GM23338 (cell line): ENCODE measurements around the gene SLC43A2. TPM values are rescaled to one million over a fixed set of nuclear protein-coding genes. Genes with fewer than 3 reads are reported as not detected.

ENCODE experiments used
- ATAC-seq: fragments of 200-7000 bp; cut with Tn5 transposase; 3 replicates; pipeline ENCODE4 v1.9.1; 2020
- DNase-seq: peaks from one replicate; pipeline ENCODE4 v3.0.0-alpha.2; 2015; ENCODE audit warnings: low spot score
- H2AFZ ChIP-seq: fragments of 200-600 bp; sonication (generic); 2 replicates; pipeline ENCODE4 v1.8.0; 2016; ENCODE audit warnings: antibody characterized with exemption, mild to moderate bottlenecking, moderate library complexity
- H3F3A ChIP-seq: fragments of 200-600 bp; sonication (generic); replicated peaks from 2 replicates; pipeline ENCODE4 v1.8.0; 2017; ENCODE audit warnings: antibody characterized with exemption, mixed run types, low read depth
- H3K27ac ChIP-seq: fragments of 200-600 bp; sonication (generic); 2 replicates; pipeline ENCODE4 v1.6.1; 2016; ENCODE audit warnings: low read depth
- H3K27me3 ChIP-seq: fragments of 200-600 bp; sonication (generic); 2 replicates; pipeline ENCODE4 v1.8.0; 2016; ENCODE audit warnings: mild to moderate bottlenecking, mixed run types, moderate library complexity; ENCODE audit not compliant: insufficient read depth
- H3K36me3 ChIP-seq: fragments of 200-600 bp; sonication (generic); 2 replicates; pipeline ENCODE4 v1.8.0; 2016; ENCODE audit warnings: mild to moderate bottlenecking; ENCODE audit not compliant: insufficient read depth
- H3K4me1 ChIP-seq: fragments of 200-600 bp; sonication (generic); 2 replicates; pipeline ENCODE4 v1.8.0; 2016; ENCODE audit warnings: mild to moderate bottlenecking, moderate library complexity; ENCODE audit not compliant: insufficient read depth
- H3K4me2 ChIP-seq: fragments of 200-600 bp; sonication (generic); 2 replicates; pipeline ENCODE4 v1.7.1; 2017; ENCODE audit warnings: mixed run types
- H3K4me3 ChIP-seq: fragments of 200-600 bp; sonication (generic); 2 replicates; pipeline ENCODE4 v1.6.1; 2016; ENCODE audit warnings: mixed run types
- H3K79me2 ChIP-seq: fragments of 200-600 bp; sonication (generic); replicated peaks from 2 replicates; pipeline ENCODE4 v1.8.0; 2017; ENCODE audit warnings: mild to moderate bottlenecking; ENCODE audit not compliant: insufficient read depth
- H3K9me2 ChIP-seq: fragments of 200-600 bp; sonication (generic); 2 replicates; pipeline ENCODE4 v1.8.0; 2017; ENCODE audit not compliant: insufficient read depth
- H4K20me1 ChIP-seq: fragments of 200-600 bp; sonication (generic); replicated peaks from 2 replicates; pipeline ENCODE4 v1.8.0; 2017; ENCODE audit warnings: mild to moderate bottlenecking; ENCODE audit not compliant: insufficient read depth
- H3K27ac Mint-ChIP-seq: 2 replicates; pipeline ENCODE4 v1.8.0; 2020; ENCODE audit warnings: inconsistent platforms, mild to moderate bottlenecking, moderate library complexity, mixed read lengths
- H3K27me3 Mint-ChIP-seq: 3 replicates; pipeline ENCODE4 v1.8.0; 2022; ENCODE audit warnings: low read depth, mild to moderate bottlenecking, moderate library complexity, mixed read lengths, inconsistent platforms; ENCODE audit not compliant: insufficient read depth, poor library complexity
- H3K36me3 Mint-ChIP-seq: 3 replicates; pipeline ENCODE4 v1.8.0; 2021; ENCODE audit warnings: low read depth, mild to moderate bottlenecking, inconsistent platforms, moderate library complexity, mixed read lengths
- H3K4me1 Mint-ChIP-seq: 3 replicates; pipeline ENCODE4 v1.8.0; 2020; ENCODE audit warnings: mild to moderate bottlenecking, inconsistent platforms, mixed read lengths
- H3K4me3 Mint-ChIP-seq: 3 replicates; pipeline ENCODE4 v1.8.0; 2021; ENCODE audit warnings: moderate library complexity, mild to moderate bottlenecking, inconsistent platforms, mixed read lengths
- H3K9me3 Mint-ChIP-seq: 3 replicates; pipeline ENCODE4 v1.8.0; 2020; ENCODE audit warnings: moderate library complexity, mild to moderate bottlenecking, inconsistent platforms, mixed read lengths
- CREB1 ChIP-seq: fragments of 250-450 bp; sonication (Bioruptor Pico); IDR thresholded peaks from 2 replicates; pipeline ENCODE4 v1.5.0; 2020; ENCODE audit warnings: low read depth, mild to moderate bottlenecking, moderate library complexity
- EZH2 ChIP-seq: fragments of 200-600 bp; sonication (generic); IDR thresholded peaks from one replicate; pipeline ENCODE4 v1.8.0; 2017; ENCODE audit warnings: antibody characterized with exemption, mild to moderate bottlenecking, low read depth; ENCODE audit not compliant: unreplicated experiment
- NANOG ChIP-seq: IDR thresholded peaks from 2 replicates; pipeline ENCODE4 v1.6.1; 2016; ENCODE audit warnings: antibody characterized with exemption, borderline replicate concordance
- POLR2AphosphoS5 ChIP-seq: IDR thresholded peaks from 2 replicates; pipeline ENCODE4 v1.6.1; 2016; ENCODE audit warnings: antibody characterized with exemption, low read depth
- STAT1 ChIP-seq: IDR thresholded peaks from one replicate; pipeline ENCODE4 v1.6.1; 2016; ENCODE audit warnings: antibody characterized with exemption; ENCODE audit not compliant: unreplicated experiment
- ZNF331 ChIP-seq: fragments of 250-450 bp; sonication (Bioruptor Pico); IDR thresholded peaks from 2 replicates; pipeline ENCODE4 v1.5.0; 2020; ENCODE audit warnings: low read depth, mild to moderate bottlenecking, moderate library complexity
- polyA plus RNA-seq: library from polyadenylated mRNA; unstranded; fragments of >200 nt; fragmentation: Nextera tagmentation; extraction: Ambion mirVana; gene quantifications from 2 replicates; pipeline ENCODE4 v1.2.1, GENCODE V29; 2016
- total RNA-seq: library from RNA; depleted of rRNA; stranded (reverse); fragments of >200 nt; shearing (Covaris generic); gene quantifications from 2 replicates; pipeline ENCODE4 v1.2.3, GENCODE V29; 2014
- TF ChIP-seq, protein P1 (sequence below): IDR thresholded peaks from one replicate; pipeline ENCODE4 v1.6.1; 2018; ENCODE audit warnings: antibody characterized with exemption; ENCODE audit not compliant: unreplicated experiment
- TF ChIP-seq, protein P2 (sequence below), 2 experiments: fragments of 200-600 bp in 1 of 2; sonication (generic) in 1 of 2; conservative IDR thresholded peaks; 2 replicates each; pipeline versions ENCODE4 v1.5.1 to v1.6.1; 2016 to 2017; ENCODE audit warnings: antibody characterized with exemption in 2 of 2, low read depth in 2 of 2, mild to moderate bottlenecking in 2 of 2, moderate library complexity in 1 of 2
- TF ChIP-seq, protein P3 (sequence below): fragments of 250-450 bp; sonication (Bioruptor Pico); IDR thresholded peaks from 2 replicates; pipeline ENCODE4 v1.5.0; 2020; ENCODE audit warnings: mild to moderate bottlenecking, moderate library complexity

The SLC43A2 gene
- total and polyA plus RNA-seq, 2 experiments from 2014 or later = 2.2 to 9.8 TPM

DNA sequence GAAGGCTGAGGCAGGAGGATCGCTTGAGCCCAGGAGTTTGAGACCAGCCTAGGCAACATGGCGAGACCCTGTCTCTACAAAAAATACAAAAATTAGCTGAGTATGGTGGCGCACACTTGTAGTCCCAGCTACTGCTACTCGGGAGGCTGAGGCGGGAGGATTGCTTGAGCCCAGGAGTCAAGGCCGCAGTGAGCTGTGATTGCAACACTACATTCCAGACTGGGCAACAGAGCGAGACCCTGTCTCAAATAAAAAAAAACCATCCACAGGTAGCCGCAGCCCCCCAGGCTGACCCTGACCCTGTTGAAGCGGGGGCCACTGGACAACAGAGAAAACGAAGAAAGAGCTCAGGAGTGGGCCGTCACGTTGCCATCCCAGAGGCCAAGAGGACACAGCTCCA lies 4.0 kb downstream of the SLC43A2 start:
- peaks cover 8% of the 10 kb centered on the region; the same call in 1 of the 2 replicates for H3K27me3 ChIP-seq
- no peak for ATAC-seq

More for the DNA sequence above, 4.0 kb downstream of the SLC43A2 start:
- no peaks in the 10 kb centered on the region for H3K9me2 ChIP-seq
- no peak overlapping the region for H3K4me3 ChIP-seq
- H3F3A ChIP-seq = 0 out of 2 replicates have a peak, but pooled peaks cover 8% of the 10 kb centered on the region
- no peaks in the 10 kb centered on the region for H3K79me2 ChIP-seq
- peaks cover 28% of the 10 kb centered on the region for H3K4me1 Mint-ChIP-seq
- no peaks in the 10 kb centered on the region for H3K9me3 Mint-ChIP-seq
- no peak for TF ChIP-seq STAT1
- TF ChIP-seq, protein P1, sequence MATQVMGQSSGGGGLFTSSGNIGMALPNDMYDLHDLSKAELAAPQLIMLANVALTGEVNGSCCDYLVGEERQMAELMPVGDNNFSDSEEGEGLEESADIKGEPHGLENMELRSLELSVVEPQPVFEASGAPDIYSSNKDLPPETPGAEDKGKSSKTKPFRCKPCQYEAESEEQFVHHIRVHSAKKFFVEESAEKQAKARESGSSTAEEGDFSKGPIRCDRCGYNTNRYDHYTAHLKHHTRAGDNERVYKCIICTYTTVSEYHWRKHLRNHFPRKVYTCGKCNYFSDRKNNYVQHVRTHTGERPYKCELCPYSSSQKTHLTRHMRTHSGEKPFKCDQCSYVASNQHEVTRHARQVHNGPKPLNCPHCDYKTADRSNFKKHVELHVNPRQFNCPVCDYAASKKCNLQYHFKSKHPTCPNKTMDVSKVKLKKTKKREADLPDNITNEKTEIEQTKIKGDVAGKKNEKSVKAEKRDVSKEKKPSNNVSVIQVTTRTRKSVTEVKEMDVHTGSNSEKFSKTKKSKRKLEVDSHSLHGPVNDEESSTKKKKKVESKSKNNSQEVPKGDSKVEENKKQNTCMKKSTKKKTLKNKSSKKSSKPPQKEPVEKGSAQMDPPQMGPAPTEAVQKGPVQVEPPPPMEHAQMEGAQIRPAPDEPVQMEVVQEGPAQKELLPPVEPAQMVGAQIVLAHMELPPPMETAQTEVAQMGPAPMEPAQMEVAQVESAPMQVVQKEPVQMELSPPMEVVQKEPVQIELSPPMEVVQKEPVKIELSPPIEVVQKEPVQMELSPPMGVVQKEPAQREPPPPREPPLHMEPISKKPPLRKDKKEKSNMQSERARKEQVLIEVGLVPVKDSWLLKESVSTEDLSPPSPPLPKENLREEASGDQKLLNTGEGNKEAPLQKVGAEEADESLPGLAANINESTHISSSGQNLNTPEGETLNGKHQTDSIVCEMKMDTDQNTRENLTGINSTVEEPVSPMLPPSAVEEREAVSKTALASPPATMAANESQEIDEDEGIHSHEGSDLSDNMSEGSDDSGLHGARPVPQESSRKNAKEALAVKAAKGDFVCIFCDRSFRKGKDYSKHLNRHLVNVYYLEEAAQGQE = no peak
- TF ChIP-seq ZNF331 (CRISPR knock-in tag) = no peak
- no peak for TF ChIP-seq POLR2AphosphoS5
- TF ChIP-seq, protein P2, sequence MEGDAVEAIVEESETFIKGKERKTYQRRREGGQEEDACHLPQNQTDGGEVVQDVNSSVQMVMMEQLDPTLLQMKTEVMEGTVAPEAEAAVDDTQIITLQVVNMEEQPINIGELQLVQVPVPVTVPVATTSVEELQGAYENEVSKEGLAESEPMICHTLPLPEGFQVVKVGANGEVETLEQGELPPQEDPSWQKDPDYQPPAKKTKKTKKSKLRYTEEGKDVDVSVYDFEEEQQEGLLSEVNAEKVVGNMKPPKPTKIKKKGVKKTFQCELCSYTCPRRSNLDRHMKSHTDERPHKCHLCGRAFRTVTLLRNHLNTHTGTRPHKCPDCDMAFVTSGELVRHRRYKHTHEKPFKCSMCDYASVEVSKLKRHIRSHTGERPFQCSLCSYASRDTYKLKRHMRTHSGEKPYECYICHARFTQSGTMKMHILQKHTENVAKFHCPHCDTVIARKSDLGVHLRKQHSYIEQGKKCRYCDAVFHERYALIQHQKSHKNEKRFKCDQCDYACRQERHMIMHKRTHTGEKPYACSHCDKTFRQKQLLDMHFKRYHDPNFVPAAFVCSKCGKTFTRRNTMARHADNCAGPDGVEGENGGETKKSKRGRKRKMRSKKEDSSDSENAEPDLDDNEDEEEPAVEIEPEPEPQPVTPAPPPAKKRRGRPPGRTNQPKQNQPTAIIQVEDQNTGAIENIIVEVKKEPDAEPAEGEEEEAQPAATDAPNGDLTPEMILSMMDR (conservative IDR thresholded peaks at IDR 0.05; ENCODE audit: low read depth in 2 of 2) = no peak
- no peak for TF ChIP-seq NANOG
- TF ChIP-seq EZH2 = no peak
- no peak for TF ChIP-seq CREB1
- TF ChIP-seq, protein P3, sequence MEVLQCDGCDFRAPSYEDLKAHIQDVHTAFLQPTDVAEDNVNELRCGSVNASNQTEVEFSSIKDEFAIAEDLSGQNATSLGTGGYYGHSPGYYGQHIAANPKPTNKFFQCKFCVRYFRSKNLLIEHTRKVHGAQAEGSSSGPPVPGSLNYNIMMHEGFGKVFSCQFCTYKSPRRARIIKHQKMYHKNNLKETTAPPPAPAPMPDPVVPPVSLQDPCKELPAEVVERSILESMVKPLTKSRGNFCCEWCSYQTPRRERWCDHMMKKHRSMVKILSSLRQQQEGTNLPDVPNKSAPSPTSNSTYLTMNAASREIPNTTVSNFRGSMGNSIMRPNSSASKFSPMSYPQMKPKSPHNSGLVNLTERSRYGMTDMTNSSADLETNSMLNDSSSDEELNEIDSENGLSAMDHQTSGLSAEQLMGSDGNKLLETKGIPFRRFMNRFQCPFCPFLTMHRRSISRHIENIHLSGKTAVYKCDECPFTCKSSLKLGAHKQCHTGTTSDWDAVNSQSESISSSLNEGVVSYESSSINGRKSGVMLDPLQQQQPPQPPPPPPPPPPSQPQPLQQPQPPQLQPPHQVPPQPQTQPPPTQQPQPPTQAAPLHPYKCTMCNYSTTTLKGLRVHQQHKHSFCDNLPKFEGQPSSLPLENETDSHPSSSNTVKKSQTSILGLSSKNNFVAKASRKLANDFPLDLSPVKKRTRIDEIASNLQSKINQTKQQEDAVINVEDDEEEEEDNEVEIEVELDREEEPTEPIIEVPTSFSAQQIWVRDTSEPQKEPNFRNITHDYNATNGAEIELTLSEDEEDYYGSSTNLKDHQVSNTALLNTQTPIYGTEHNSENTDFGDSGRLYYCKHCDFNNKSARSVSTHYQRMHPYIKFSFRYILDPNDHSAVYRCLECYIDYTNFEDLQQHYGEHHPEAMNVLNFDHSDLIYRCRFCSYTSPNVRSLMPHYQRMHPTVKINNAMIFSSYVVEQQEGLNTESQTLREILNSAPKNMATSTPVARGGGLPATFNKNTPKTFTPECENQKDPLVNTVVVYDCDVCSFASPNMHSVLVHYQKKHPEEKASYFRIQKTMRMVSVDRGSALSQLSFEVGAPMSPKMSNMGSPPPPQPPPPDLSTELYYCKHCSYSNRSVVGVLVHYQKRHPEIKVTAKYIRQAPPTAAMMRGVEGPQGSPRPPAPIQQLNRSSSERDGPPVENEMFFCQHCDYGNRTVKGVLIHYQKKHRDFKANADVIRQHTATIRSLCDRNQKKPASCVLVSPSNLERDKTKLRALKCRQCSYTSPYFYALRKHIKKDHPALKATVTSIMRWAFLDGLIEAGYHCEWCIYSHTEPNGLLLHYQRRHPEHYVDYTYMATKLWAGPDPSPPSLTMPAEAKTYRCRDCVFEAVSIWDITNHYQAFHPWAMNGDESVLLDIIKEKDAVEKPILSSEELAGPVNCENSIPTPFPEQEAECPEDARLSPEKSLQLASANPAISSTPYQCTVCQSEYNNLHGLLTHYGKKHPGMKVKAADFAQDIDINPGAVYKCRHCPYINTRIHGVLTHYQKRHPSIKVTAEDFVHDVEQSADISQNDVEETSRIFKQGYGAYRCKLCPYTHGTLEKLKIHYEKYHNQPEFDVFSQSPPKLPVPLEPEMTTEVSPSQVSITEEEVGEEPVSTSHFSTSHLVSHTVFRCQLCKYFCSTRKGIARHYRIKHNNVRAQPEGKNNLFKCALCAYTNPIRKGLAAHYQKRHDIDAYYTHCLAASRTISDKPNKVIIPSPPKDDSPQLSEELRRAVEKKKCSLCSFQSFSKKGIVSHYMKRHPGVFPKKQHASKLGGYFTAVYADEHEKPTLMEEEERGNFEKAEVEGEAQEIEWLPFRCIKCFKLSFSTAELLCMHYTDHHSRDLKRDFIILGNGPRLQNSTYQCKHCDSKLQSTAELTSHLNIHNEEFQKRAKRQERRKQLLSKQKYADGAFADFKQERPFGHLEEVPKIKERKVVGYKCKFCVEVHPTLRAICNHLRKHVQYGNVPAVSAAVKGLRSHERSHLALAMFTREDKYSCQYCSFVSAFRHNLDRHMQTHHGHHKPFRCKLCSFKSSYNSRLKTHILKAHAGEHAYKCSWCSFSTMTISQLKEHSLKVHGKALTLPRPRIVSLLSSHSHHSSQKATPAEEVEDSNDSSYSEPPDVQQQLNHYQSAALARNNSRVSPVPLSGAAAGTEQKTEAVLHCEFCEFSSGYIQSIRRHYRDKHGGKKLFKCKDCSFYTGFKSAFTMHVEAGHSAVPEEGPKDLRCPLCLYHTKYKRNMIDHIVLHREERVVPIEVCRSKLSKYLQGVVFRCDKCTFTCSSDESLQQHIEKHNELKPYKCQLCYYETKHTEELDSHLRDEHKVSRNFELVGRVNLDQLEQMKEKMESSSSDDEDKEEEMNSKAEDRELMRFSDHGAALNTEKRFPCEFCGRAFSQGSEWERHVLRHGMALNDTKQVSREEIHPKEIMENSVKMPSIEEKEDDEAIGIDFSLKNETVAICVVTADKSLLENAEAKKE (CRISPR knock-in tag) = no peak
- H4K20me1 ChIP-seq = no peaks in the 10 kb centered on the region
- no peaks in the 10 kb centered on the region; the same call in 1 of the 2 replicates for H3K4me1 ChIP-seq
- H3K27me3 Mint-ChIP-seq = peaks cover 10% of the 10 kb centered on the region
- no peaks in the 10 kb centered on the region; the same call in 2 of the 3 replicates for H3K36me3 Mint-ChIP-seq
- H3K27ac ChIP-seq = no peak overlapping the region
- H2AFZ ChIP-seq = no peak overlapping the region
- no peak overlapping the region for H3K4me3 Mint-ChIP-seq
- no peaks in the 10 kb centered on the region for H3K36me3 ChIP-seq
- no peak overlapping the region for H3K4me2 ChIP-seq
- no peak for DNase-seq
- H3K27ac Mint-ChIP-seq = no peak overlapping the region
